Uterus (tissue), 4 donors: ENCODE data around the gene TRIM7. TPM values are rescaled to one million over a fixed set of nuclear protein-coding genes. Genes with fewer than 3 reads are reported as not detected.
"Not testable (repeated sequence)": the region's sequence is repeated elsewhere in the genome, so short reads cannot be mapped to it uniquely, and the experiment has no call there.

Experiments
- DNase-seq, 2 donors: peaks; one replicate each; pipeline ENCODE4 v3.0.0-alpha.2; 2019 to 2020
- H3K27ac ChIP-seq, 2 donors: fragments of 200-600 bp; sonication (generic); 1 replicate in 1 of 2; 2 replicates in 1 of 2; pipeline ENCODE4 v1.5.1; 2016 to 2018
- H3K27me3 ChIP-seq, 2 donors: fragments of 200-600 bp; sonication (generic); one replicate each; pipeline ENCODE4 v1.5.1; 2018 to 2019; ENCODE audit warnings: control low read depth in 1 of 2
- H3K36me3 ChIP-seq, 2 donors: fragments of 200-600 bp; sonication (generic); one replicate each; pipeline ENCODE4 v1.5.1; 2019; ENCODE audit warnings: control low read depth in 1 of 2
- H3K4me1 ChIP-seq, 2 donors: fragments of 200-600 bp; sonication (generic); one replicate each; pipeline ENCODE4 v1.5.1; 2018 to 2019; ENCODE audit warnings: control low read depth in 1 of 2
- H3K4me3 ChIP-seq, 2 donors: fragments of 200-600 bp; sonication (generic); 1 replicate in 1 of 2; 2 replicates in 1 of 2; pipeline ENCODE4 v1.5.1; 2018 to 2019; ENCODE audit warnings: mild to moderate bottlenecking in 1 of 2
- H3K9me3 ChIP-seq, 2 donors: fragments of 200-600 bp; sonication (generic); one replicate each; pipeline ENCODE4 v1.5.1; 2019; ENCODE audit warnings: control low read depth in 1 of 2
- POLR2A ChIP-seq, 2 donors: fragments of 450-650 bp; IDR thresholded peaks; one replicate each; pipeline ENCODE4 v1.6.1; 2016; ENCODE audit warnings: antibody characterized with exemption in 2 of 2, mild to moderate bottlenecking in 1 of 2, moderate library complexity in 1 of 2
- intact Hi-C: fragments of 100-400 bp; cut with DNase I; formaldehyde crosslinking; loops from one replicate; pipeline ENCODE4 v1.15.1; 2023; ENCODE audit warnings: low total_unique reads
- total RNA-seq, 4 donors: library from RNA; depleted of rRNA in 3 of 4; stranded (reverse); fragments of >200 nt in 3 of 4; gene quantifications; one replicate each; pipeline versions ENCODE4 v1.1.0 to v1.2.4, GENCODE V29; 2014 to 2023
- TF ChIP-seq, protein P1 (sequence below), 4 experiments: fragments of 200-600 bp in 2 of 4; fragments of 450-650 bp in 2 of 4; sonication (generic) in 2 of 4; IDR thresholded peaks; one replicate each; pipeline ENCODE4 v1.5.1; 2016 to 2019; ENCODE audit warnings: antibody characterized with exemption in 4 of 4, mild to moderate bottlenecking in 2 of 4, moderate library complexity in 1 of 4
- donor health status: DM: yes; HTN: yes; CAD: no.

The TRIM7 gene
- total RNA-seq, 4 donors from 2014 or later: 1.2 to 7.7 (median 1.6) TPM

- H3K27ac ChIP-seq: no peak overlapping the region
- H3K4me3 ChIP-seq: no peak overlapping the region
- DNase-seq: no peak
- no peaks in the 10 kb centered on the region for H3K9me3 ChIP-seq
- H3K4me1 ChIP-seq: no peaks in the 10 kb centered on the region
- intact Hi-C loops: no loop called here
- TF ChIP-seq POLR2A (IDR thresholded peaks at IDR 0.05): no peak
- TF ChIP-seq, protein P1, sequence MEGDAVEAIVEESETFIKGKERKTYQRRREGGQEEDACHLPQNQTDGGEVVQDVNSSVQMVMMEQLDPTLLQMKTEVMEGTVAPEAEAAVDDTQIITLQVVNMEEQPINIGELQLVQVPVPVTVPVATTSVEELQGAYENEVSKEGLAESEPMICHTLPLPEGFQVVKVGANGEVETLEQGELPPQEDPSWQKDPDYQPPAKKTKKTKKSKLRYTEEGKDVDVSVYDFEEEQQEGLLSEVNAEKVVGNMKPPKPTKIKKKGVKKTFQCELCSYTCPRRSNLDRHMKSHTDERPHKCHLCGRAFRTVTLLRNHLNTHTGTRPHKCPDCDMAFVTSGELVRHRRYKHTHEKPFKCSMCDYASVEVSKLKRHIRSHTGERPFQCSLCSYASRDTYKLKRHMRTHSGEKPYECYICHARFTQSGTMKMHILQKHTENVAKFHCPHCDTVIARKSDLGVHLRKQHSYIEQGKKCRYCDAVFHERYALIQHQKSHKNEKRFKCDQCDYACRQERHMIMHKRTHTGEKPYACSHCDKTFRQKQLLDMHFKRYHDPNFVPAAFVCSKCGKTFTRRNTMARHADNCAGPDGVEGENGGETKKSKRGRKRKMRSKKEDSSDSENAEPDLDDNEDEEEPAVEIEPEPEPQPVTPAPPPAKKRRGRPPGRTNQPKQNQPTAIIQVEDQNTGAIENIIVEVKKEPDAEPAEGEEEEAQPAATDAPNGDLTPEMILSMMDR (IDR thresholded peaks at IDR 0.05): no peak
- H3K27me3 ChIP-seq: peaks cover 15 to 75% of the 10 kb centered on the region in 2 donors
- no peaks in the 10 kb centered on the region for H3K36me3 ChIP-seq
These were observed 34.0 kb downstream of the TRIM7 start for GRCh38 chr5:181170996-181171395.

DNA sequence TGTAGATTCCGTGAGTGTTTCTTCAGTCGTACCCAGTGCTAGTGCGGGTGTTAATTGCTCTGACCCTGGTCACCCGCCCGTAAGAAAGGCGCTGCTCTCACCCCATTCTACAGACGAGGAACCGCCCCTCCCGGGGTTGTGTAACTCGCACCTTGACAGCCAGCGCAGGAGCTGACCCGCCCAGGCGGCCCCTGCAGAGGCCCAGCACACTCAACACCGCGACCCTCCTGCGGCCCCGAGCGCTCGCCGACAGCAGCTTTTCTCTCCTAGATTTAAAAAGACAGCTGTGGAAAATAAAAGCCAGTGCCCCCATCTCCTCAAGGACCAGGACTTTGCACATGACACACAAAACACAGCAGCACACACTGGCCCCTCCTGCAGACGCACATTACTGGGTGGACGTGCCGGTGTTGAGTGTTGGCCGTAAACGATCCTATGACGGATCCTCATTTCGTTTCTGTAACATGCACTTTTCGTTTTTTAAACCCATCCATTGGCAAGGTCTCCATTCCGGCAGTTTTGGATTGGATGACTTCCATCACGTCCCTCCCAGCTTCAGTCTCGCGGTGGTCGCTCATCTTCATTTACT is 34.7 kb downstream of the TRIM7 start:
- Histone ChIP-seq H3K27me3 (peaks cover 15 to 71% of the 10 kb centered on the region in 2 donors), H3K9me3 (no peaks in the 10 kb centered on the region), H3K36me3 (no peaks in the 10 kb centered on the region), H3K27ac (no peak overlapping the region), H3K4me3 (no peak overlapping the region), H3K4me1 (no peaks in the 10 kb centered on the region)
- intact Hi-C loops: no loop called here
- TF ChIP-seq, protein P1 (IDR thresholded peaks at IDR 0.05): no peak
- no peak for TF ChIP-seq POLR2A (IDR thresholded peaks at IDR 0.05)
- DNase-seq: no peak

DNA sequence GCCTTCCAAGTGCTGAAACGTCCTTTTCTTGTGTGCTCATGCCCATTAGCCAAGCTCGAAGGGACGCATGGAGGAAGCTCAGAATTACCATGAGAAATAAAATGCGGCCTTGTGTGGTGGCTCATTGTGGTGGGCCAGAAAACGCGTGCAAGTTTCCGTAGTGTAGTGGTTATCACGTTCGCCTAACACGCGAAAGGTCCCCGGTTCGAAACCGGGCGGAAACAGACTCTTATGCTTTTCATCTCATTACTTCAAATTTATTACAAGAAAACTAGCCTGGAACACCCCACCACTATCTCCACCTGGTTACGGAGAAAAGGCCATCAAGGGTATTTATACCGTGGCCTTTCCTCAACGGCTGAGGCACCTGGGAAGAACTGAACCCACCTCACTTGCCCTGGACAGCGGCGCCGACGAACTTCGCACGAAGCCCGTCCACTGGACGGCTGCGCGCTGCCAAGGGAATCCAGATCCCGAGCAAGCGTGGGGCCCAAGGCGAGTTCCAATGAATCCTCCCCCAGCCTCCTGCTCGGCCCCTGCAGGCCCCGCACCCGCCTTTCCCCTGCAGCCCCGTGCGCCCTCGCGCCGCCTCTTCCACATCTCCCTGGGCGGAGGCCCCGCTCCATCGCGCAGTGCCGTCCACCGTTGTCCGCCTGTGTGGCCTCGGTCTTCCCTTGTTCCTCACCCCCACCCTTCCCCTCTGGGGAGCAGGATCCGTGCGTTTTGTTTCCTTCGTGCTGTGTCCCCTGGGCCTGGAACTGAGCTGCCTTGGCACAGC is 35.3 kb downstream of the TRIM7 start:
- H3K9me3 ChIP-seq, intact Hi-C loops, H3K27ac ChIP-seq, H3K4me1 ChIP-seq, H3K36me3 ChIP-seq, H3K4me3 ChIP-seq: not testable (repeated sequence)
- peaks cover 15 to 64% of the 10 kb centered on the region in 2 donors for H3K27me3 ChIP-seq
- peak; percentile 38 to 46 for DNase-seq

DNA sequence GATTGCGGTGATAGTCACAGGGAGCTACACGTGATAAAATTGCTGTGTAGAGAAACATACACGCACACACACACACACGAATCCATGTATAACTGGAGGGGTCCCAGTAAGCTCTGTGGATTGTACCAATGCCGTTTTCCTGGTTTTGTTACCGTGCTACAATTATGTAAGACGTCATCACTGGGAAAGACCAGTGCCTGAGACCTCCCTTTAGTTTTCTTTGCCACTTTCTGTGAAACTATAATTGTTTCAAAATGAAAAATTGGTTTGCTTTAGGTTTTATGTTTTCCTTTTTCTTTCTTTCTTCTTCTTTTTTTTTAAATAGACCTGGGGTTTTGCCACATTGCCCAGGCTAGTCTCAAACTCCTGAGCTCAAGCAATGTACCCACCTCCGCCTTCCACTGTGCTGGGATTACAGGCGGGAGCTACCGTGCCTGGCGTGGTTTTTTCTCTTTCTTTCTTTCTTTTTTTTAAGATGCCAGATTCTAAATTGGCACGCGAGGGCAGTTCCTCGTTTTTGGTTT is 36.3 kb downstream of the TRIM7 start:
- intact Hi-C loops: no loop called here
- no peaks in the 10 kb centered on the region for H3K36me3 ChIP-seq
- no peak overlapping the region for H3K27ac ChIP-seq
- no peaks in the 10 kb centered on the region for H3K9me3 ChIP-seq
- H3K4me3 ChIP-seq: no peak overlapping the region
- H3K27me3 ChIP-seq: peaks cover 15 to 62% of the 10 kb centered on the region in 2 donors
- TF ChIP-seq, protein P1 (IDR thresholded peaks at IDR 0.05): no peak
- no peak for TF ChIP-seq POLR2A (IDR thresholded peaks at IDR 0.05)
- no peaks in the 10 kb centered on the region for H3K4me1 ChIP-seq
- DNase-seq: no peak

DNA sequence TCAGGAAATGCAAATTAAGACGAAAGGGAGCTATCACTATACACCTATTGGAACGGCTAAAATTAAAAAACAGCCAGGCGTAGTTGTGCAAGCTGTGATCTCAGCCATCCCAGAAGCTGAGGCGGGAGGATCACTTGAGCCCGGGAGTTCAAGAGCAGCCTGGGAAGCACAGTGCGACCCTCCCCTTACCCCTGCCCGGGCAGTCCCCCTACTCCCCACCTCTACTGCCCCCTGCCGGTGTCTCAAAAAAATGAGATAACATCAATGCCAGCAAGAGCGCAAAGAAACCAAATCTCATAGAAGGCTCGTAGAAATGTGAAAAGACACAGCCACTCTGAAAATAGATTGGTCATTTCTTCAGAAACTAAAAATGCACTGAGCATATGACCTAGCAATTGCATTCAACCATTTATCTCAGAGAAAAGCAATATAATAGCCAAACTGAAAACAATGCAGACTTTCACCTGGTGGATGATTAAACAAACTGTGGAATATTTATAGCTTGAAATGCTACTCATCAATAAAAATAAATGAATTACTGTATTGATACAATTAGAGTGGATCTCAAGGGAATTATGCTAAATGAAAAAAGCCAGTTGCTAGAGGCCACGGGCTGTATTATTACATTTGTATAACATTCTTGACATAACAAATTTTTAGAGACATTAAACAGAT is 37.0 kb downstream of the TRIM7 start:
- TF ChIP-seq, protein P1 (IDR thresholded peaks at IDR 0.05): no peak
- TF ChIP-seq POLR2A (IDR thresholded peaks at IDR 0.05): no peak
- no peaks in the 10 kb centered on the region for H3K4me1 ChIP-seq
- no peak for DNase-seq
- no peak overlapping the region for H3K4me3 ChIP-seq
- H3K27ac ChIP-seq: no peak overlapping the region
- no peaks in the 10 kb centered on the region for H3K9me3 ChIP-seq
- peaks cover 11 to 62% of the 10 kb centered on the region in 2 donors for H3K27me3 ChIP-seq
- H3K36me3 ChIP-seq: no peaks in the 10 kb centered on the region
- intact Hi-C loops: no loop called here
